A549 (cell line): ENCODE measurements around the gene FBH1. TPM values are rescaled to one million over a fixed set of nuclear protein-coding genes. Genes with fewer than 3 reads are reported as not detected.

Source experiments
- ATAC-seq, 2 experiments: fragments of 200-7000 bp in 1 of 2; fragments of >200 bp in 1 of 2; cut with Nextera tagmentation in 1 of 2; cut with Tn5 transposase in 1 of 2; 3 replicates each; pipeline versions ENCODE4 v1.8.0 to v1.9.1; 2018 to 2020; ENCODE audit warnings: mild to moderate bottlenecking in 1 of 2, moderate library complexity in 1 of 2
- CTCF ChIA-PET: fragments of 300-600 bp; sonication (Branson Sonifier 250); formaldehyde crosslinking; extraction: SDS; loops from one replicate; lab custom pipeline; 2021; ENCODE audit warnings: antibody characterized with exemption, inconsistent platforms; lab: Yijun Ruan, JAX
- POLR2A ChIA-PET: fragments of 350-600 bp; formaldehyde crosslinking; extraction: SDS; loops from one replicate; lab custom pipeline; 2021; ENCODE audit warnings: antibody characterized with exemption, inconsistent platforms; lab: Yijun Ruan, JAX
- DNase-seq, 2 experiments: peaks; one replicate each; pipeline versions ENCODE4 v3.0.0 to v3.0.0-alpha.2; 2011 to 2016; ENCODE audit warnings: low read depth in 1 of 2, low spot score in 1 of 2
- FAIRE-seq: peaks from 2 replicates; lab custom pipeline; 2011; peaks lifted over from hg19 to GRCh38; lab: Jason Lieb, UNC
- H3K27ac ChIP-seq, 2 experiments: fragments of >200 bp; sonication (Bioruptor Twin); formaldehyde crosslinking; 3 replicates each; pipeline ENCODE4 v1.5.1; 2016 to 2017
- H3K4me1 ChIP-seq: fragments of >200 bp; sonication (Bioruptor Twin); formaldehyde crosslinking; 3 replicates; pipeline ENCODE4 v1.6.1; 2016
- H3K4me2 ChIP-seq: fragments of >200 bp; sonication (Bioruptor Twin); formaldehyde crosslinking; 3 replicates; pipeline ENCODE4 v1.6.1; 2016
- H3K4me3 ChIP-seq: fragments of >200 bp; sonication (Bioruptor Twin); formaldehyde crosslinking; 3 replicates; pipeline ENCODE4 v1.5.1; 2016
- H3K9me3 ChIP-seq: fragments of >200 bp; sonication (Bioruptor Twin); formaldehyde crosslinking; 3 replicates; pipeline ENCODE4 v1.6.1; 2016
- BCL3 ChIP-seq: fragments of >200 bp; sonication (Bioruptor Twin); formaldehyde crosslinking; IDR thresholded peaks from 3 replicates; pipeline ENCODE4 v1.6.1; 2016
- BHLHE40 ChIP-seq: IDR thresholded peaks from 2 replicates; pipeline ENCODE4 v1.6.1; 2012; ENCODE audit warnings: low read depth, low read length, inconsistent platforms
- CTCF ChIP-seq: fragments of >200 bp; sonication (Bioruptor Twin); formaldehyde crosslinking; IDR thresholded peaks from 3 replicates; pipeline ENCODE4 v1.5.1; 2016
- GATA3 ChIP-seq: IDR thresholded peaks from 2 replicates; pipeline ENCODE4 v1.6.1; 2012; ENCODE audit warnings: borderline replicate concordance
- HDAC2 ChIP-seq: fragments of 200-600 bp; sonication (generic); IDR thresholded peaks from 2 replicates; pipeline ENCODE4 v1.6.1; 2016
- HES2 ChIP-seq: fragments of >200 bp; sonication (Bioruptor Twin); formaldehyde crosslinking; IDR thresholded peaks from 2 replicates; pipeline ENCODE4 v1.6.1; 2016
- HEYL ChIP-seq: fragments of 250-450 bp; sonication (Bioruptor Pico); IDR thresholded peaks from 2 replicates; pipeline ENCODE4 v1.8.0; 2021; ENCODE audit warnings: mild to moderate bottlenecking, moderate library complexity
- HOXB13 ChIP-seq: fragments of 250-450 bp; sonication (Bioruptor Pico); IDR thresholded peaks from 2 replicates; pipeline ENCODE4 v1.5.0; 2020; ENCODE audit warnings: low read depth, mild to moderate bottlenecking, moderate library complexity
- HOXB5 ChIP-seq: fragments of 250-450 bp; sonication (Bioruptor Pico); IDR thresholded peaks from 2 replicates; pipeline ENCODE4 v1.5.0; 2020; ENCODE audit warnings: mild to moderate bottlenecking, moderate library complexity
- JUN ChIP-seq, 2 experiments: fragments of >200 bp; sonication (Bioruptor Twin); formaldehyde crosslinking; IDR thresholded peaks; 2 replicates in 1 of 2; 3 replicates in 1 of 2; pipeline ENCODE4 v1.6.1; 2016 to 2017
- PBX3 ChIP-seq: IDR thresholded peaks from 2 replicates; pipeline ENCODE4 v1.6.1; 2012
- PHF8 ChIP-seq: fragments of 200-600 bp; sonication (generic); IDR thresholded peaks from 2 replicates; pipeline ENCODE4 v1.6.1; 2016; ENCODE audit warnings: low read depth, mild to moderate bottlenecking, antibody characterized with exemption, moderate library complexity, borderline replicate concordance
- RFX5 ChIP-seq: fragments of 450-650 bp; IDR thresholded peaks from 2 replicates; pipeline ENCODE4 v1.7.1; 2014; ENCODE audit warnings: antibody characterized with exemption, mild to moderate bottlenecking, moderate library complexity
- RNF2 ChIP-seq: fragments of 200-600 bp; sonication (generic); IDR thresholded peaks from 2 replicates; pipeline ENCODE4 v1.6.1; 2016; ENCODE audit warnings: low read depth, mild to moderate bottlenecking, antibody characterized with exemption, moderate library complexity, borderline replicate concordance
- SMC3 ChIP-seq: fragments of >200 bp; sonication (Bioruptor Twin); formaldehyde crosslinking; IDR thresholded peaks from 3 replicates; pipeline ENCODE4 v1.6.1; 2018; ENCODE audit warnings: inconsistent platforms
- WGBS: methylation state at CpG from one replicate; pipeline ENCODE4 v1.1.6; 2017; ENCODE audit errors: missing lambda C conversion rate; 5-methylcytosine and 5-hydroxymethylcytosine counted together
- polyA plus RNA-seq, 4 experiments: library from polyadenylated mRNA; depleted of rRNA in 3 of 4; stranded (reverse); fragments of >200 nt; fragmentation: RNase III in 1 of 4; extraction: RNeasy Plus Mini Kit Qiagen cat#74134 plus additional on column Dnase treatment in 1 of 4; gene quantifications; 2 replicates in 3 of 4; 3 replicates in 1 of 4; pipeline ENCODE4 v1.2.3, GENCODE V29; 2011 to 2017

Gene FBH1
- polyA plus RNA-seq, 2 of the 4 experiments (the other 2 are of a cell fraction), result 43.9 to 56.5 TPM

- 93% methylated on average over 3 of the region's 3 CpGs for WGBS
- TF ChIP-seq BCL3, result no peak
- TF ChIP-seq, all 56 proteins: peak for 0
- H3K9me3 ChIP-seq, result no peaks in the 10 kb centered on the region; the same call in 2 of the 3 replicates
- H3K27ac ChIP-seq, result no peak overlapping the region
- FAIRE-seq (no peak), ATAC-seq (no peak), DNase-seq (no peak)
- peaks cover 8% of the 10 kb centered on the region for H3K4me1 ChIP-seq
- H3K4me3 ChIP-seq, result no peak overlapping the region
- ChIA-PET POLR2A (no interaction called here), CTCF (interaction anchor here (1.7 kb wide), 1 partner anchor 22 kb away, joined by 4 read pairs; no protein-coding TSS in a partner anchor)
- H3K4me2 ChIP-seq, result no peak overlapping the region
Measured at GRCh38 chr10:5895365-5895764, 5.3 kb downstream of the FBH1 start.

GRCh38 chr10:5895804-5896203, 5.8 kb downstream of the FBH1 start:
- TF ChIP-seq BCL3 (no peak), HEYL (CRISPR knock-in tag) (no peak), JUN (IDR thresholded peaks at IDR 0.05) (no peak), RFX5 (no peak), SMC3 (no peak), PHF8 (no peak), HOXB13 (no peak), HDAC2 (no peak), HES2 (no peak), CTCF (no peak), GATA3 (no peak), RNF2 (no peak), HOXB5 (no peak)
- Histone ChIP-seq H3K4me2 (no peak overlapping the region), H3K4me1 (peaks cover 8% of the 10 kb centered on the region), H3K4me3 (no peak overlapping the region), H3K27ac (no peak overlapping the region), H3K9me3 (no peaks in the 10 kb centered on the region; the same call in 2 of the 3 replicates)
- 93% methylated on average over 9 of the region's 9 CpGs for WGBS
- ChIA-PET POLR2A (no interaction called here), CTCF (interaction anchor here (0.6 to 1.7 kb wide), 2 partner anchors 23 to 192 kb away, joined by 3 to 4 read pairs; no protein-coding TSS in a partner anchor)
- no peak for DNase-seq
- ATAC-seq, result no peak
- FAIRE-seq, result no peak

- ATAC-seq (no peak), FAIRE-seq (no peak)
- Histone ChIP-seq H3K4me3 (no peak overlapping the region), H3K4me2 (no peak overlapping the region)
- TF ChIP-seq GATA3 (no peak), BHLHE40 (no peak), SMC3 (no peak), PBX3 (no peak)
- TF ChIP-seq, all 56 proteins: peak for 0
- H3K27ac ChIP-seq, result no peak overlapping the region
- no peaks in the 10 kb centered on the region; the same call in 2 of the 3 replicates for H3K9me3 ChIP-seq
- ChIA-PET POLR2A (no interaction called here), CTCF (interaction anchor here (0.6 kb wide), 1 partner anchor 193 kb away, joined by 3 read pairs; no protein-coding TSS in a partner anchor)
- WGBS, result 91% methylated on average over 5 of the region's 5 CpGs
- H3K4me1 ChIP-seq, result peaks cover 2% of the 10 kb centered on the region; the same call in 2 of the 3 replicates
- DNase-seq, result no peak
Measured at GRCh38 chr10:5896208-5897052, 6.4 kb downstream of the FBH1 start.
